ENCODE data around the gene PRKN. TPM values are rescaled to one million over a fixed set of nuclear protein-coding genes. Genes with fewer than 3 reads are reported as not detected.

The PRKN gene
- total RNA-seq, 1 donor from 2014 or later, result 7.0 TPM

DNA sequence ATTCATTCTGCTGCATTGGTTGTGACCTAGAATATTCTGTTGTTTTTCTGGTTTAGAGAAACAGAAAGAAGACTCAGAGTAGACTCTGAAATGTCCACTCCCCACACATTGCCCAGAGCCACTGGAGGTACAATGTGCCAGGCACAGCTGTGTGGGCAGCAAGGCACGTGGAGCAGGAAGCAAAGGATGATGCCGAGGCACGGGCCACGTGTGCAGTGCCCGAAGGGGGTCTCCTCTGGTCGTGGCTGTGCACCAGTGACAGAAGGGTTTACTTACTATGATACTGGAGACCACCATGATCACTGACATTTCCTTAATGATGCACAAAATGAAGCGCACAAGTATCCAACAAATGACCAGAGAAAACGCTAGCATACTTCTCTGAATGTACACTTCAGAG, 488.9 kb downstream of the PRKN start:
- TF ChIP-seq, protein P1, sequence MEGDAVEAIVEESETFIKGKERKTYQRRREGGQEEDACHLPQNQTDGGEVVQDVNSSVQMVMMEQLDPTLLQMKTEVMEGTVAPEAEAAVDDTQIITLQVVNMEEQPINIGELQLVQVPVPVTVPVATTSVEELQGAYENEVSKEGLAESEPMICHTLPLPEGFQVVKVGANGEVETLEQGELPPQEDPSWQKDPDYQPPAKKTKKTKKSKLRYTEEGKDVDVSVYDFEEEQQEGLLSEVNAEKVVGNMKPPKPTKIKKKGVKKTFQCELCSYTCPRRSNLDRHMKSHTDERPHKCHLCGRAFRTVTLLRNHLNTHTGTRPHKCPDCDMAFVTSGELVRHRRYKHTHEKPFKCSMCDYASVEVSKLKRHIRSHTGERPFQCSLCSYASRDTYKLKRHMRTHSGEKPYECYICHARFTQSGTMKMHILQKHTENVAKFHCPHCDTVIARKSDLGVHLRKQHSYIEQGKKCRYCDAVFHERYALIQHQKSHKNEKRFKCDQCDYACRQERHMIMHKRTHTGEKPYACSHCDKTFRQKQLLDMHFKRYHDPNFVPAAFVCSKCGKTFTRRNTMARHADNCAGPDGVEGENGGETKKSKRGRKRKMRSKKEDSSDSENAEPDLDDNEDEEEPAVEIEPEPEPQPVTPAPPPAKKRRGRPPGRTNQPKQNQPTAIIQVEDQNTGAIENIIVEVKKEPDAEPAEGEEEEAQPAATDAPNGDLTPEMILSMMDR (IDR thresholded peaks at IDR 0.05; ENCODE audit: partially characterized antibody, unreplicated experiment), result no peak
- H3K9me3 Mint-ChIP-seq (ENCODE audit: unreplicated experiment), result no peaks in the 10 kb centered on the region
- no peak for DNase-seq
- H3K27me3 Mint-ChIP-seq (ENCODE audit: unreplicated experiment), result no peaks in the 10 kb centered on the region
- H3K27ac Mint-ChIP-seq (ENCODE audit: unreplicated experiment), result no peak overlapping the region
- H3K36me3 Mint-ChIP-seq (ENCODE audit: unreplicated experiment), result no peaks in the 10 kb centered on the region
- H3K4me1 Mint-ChIP-seq (ENCODE audit: low read depth, unreplicated experiment), result peaks cover 6% of the 10 kb centered on the region
- H3K4me3 Mint-ChIP-seq (ENCODE audit: unreplicated experiment), result no peak overlapping the region

DNA sequence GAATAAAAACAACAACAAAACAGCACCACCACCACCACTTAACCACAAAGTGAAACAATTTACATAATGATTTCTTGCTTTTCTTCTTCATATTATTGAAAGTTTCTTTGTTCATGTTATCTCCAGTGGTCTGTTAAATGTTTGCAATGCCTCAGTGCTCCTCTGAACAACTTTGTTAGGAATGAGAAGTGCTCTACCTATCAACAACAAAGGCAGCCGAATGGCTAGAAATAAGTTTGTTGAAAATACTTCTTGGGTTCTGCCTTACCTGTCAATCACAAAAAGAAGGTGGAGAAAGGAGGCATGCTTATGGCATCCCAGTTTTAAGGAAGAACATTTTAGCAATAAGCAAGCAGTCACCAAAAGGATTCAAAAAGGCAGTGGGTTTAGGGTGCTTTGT, 490.2 kb downstream of the PRKN start:
- DNase-seq, result no peak
- H3K27ac Mint-ChIP-seq (ENCODE audit: unreplicated experiment), result peak overlapping the region; percentile 67
- no peaks in the 10 kb centered on the region for H3K9me3 Mint-ChIP-seq (ENCODE audit: unreplicated experiment)
- no peaks in the 10 kb centered on the region for H3K27me3 Mint-ChIP-seq (ENCODE audit: unreplicated experiment)
- H3K36me3 Mint-ChIP-seq (ENCODE audit: unreplicated experiment), result no peaks in the 10 kb centered on the region
- H3K4me3 Mint-ChIP-seq (ENCODE audit: unreplicated experiment), result no peak overlapping the region
- peaks cover 6% of the 10 kb centered on the region for H3K4me1 Mint-ChIP-seq (ENCODE audit: low read depth, unreplicated experiment)
- TF ChIP-seq, protein P1 (IDR thresholded peaks at IDR 0.05; ENCODE audit: partially characterized antibody, unreplicated experiment), result no peak

DNA sequence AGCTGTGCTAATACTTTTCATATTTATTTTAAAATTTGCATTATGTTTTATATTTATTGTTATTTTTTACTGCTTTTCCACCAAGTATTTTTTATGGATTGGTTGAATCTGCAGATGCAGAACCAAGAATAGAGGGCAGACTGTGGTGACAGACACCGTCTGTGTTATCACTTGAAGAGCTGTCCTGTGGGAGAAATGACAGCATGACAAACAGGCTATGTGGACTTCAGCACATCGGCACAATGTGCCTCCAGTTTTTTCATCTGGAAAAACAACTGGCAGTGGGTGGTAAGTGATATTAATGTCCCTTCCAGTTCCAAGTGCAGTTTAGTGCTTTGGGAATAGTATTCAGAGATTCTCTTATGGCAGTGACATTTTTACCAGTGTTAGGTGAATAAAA, 492.9 kb downstream of the PRKN start:
- DNase-seq, result no peak
- Mint-ChIP-seq H3K27me3 (ENCODE audit: unreplicated experiment) (peaks cover 3% of the 10 kb centered on the region), H3K36me3 (ENCODE audit: unreplicated experiment) (no peaks in the 10 kb centered on the region), H3K9me3 (ENCODE audit: unreplicated experiment) (no peaks in the 10 kb centered on the region), H3K4me3 (ENCODE audit: unreplicated experiment) (no peak overlapping the region), H3K4me1 (ENCODE audit: low read depth, unreplicated experiment) (peaks cover 6% of the 10 kb centered on the region), H3K27ac (ENCODE audit: unreplicated experiment) (no peak overlapping the region)
- TF ChIP-seq, protein P1 (IDR thresholded peaks at IDR 0.05; ENCODE audit: partially characterized antibody, unreplicated experiment), result no peak

DNA sequence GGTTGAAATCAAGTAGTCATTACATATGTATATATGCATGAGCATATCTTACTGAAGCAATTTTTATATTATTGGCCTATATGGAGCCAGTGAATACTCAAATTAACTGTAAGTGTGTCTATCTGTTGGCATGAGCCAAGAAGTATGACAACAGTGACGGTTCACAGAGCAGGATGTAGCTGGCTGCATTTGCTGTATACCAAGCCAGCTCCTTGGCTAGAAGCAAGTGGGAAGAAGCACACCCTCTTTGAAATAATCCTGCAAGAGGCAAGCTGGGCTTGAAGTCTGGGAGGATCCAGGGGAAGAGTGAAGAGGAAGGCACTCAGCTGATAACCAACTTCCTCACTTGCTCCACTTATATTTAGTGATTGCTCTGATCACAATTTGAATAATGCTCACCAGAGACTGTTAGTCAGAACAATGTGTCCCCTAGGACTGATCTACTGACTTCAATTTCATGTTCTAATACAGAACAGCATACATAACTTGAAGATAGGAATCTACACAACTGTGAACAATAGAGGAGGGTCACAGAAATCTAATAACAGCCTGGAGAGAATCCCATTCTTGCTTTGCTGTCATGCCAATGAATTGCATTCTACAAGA, 497.3 kb downstream of the PRKN start:
- TF ChIP-seq, protein P1 (IDR thresholded peaks at IDR 0.05; ENCODE audit: partially characterized antibody, unreplicated experiment), result no peak
- H3K36me3 Mint-ChIP-seq (ENCODE audit: unreplicated experiment), result no peaks in the 10 kb centered on the region
- H3K9me3 Mint-ChIP-seq (ENCODE audit: unreplicated experiment), result no peaks in the 10 kb centered on the region

DNA sequence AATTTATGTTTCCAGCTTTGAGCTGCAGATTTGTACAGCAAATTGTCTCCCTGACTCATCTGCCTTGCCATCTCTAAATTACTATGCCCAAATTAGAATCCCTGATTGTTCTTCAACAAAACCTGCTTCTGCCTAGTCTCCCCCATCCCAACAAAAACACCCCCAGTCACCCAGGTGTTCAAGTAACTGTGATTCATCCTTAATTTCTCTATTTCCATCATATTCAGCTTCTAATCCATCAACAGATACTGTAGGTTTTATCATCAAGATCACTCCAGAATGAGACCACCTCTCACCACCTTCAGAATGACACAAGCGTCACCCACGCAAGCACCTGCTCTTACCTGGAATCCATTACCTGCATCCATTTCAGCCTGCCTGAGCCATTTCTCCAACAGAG, 498.5 kb downstream of the PRKN start:
- TF ChIP-seq, protein P1 (IDR thresholded peaks at IDR 0.05; ENCODE audit: partially characterized antibody, unreplicated experiment), result no peak
- H3K27me3 Mint-ChIP-seq (ENCODE audit: unreplicated experiment), result peaks cover 5% of the 10 kb centered on the region
- H3K4me1 Mint-ChIP-seq (ENCODE audit: low read depth, unreplicated experiment), result no peaks in the 10 kb centered on the region
- DNase-seq, result no peak
- H3K9me3 Mint-ChIP-seq (ENCODE audit: unreplicated experiment), result no peaks in the 10 kb centered on the region
- no peak overlapping the region for H3K27ac Mint-ChIP-seq (ENCODE audit: unreplicated experiment)
- H3K4me3 Mint-ChIP-seq (ENCODE audit: unreplicated experiment), result no peak overlapping the region
- no peaks in the 10 kb centered on the region for H3K36me3 Mint-ChIP-seq (ENCODE audit: unreplicated experiment)

More for the DNA sequence above, 497.3 kb downstream of the PRKN start:
- H3K27ac Mint-ChIP-seq (ENCODE audit: unreplicated experiment), result no peak overlapping the region
- DNase-seq, result no peak
- no peak overlapping the region for H3K4me3 Mint-ChIP-seq (ENCODE audit: unreplicated experiment)
- H3K27me3 Mint-ChIP-seq (ENCODE audit: unreplicated experiment), result peaks cover 5% of the 10 kb centered on the region
- no peaks in the 10 kb centered on the region for H3K4me1 Mint-ChIP-seq (ENCODE audit: low read depth, unreplicated experiment)
